GM18526 (cell line): ENCODE data around the gene OXCT1.

ENCODE experiments used
- POLR2A ChIP-seq: IDR thresholded peaks from 3 replicates; pipeline ENCODE4 v1.6.1; 2011; ENCODE audit not compliant: insufficient read length; ENCODE audit errors: extremely low read depth

The OXCT1 gene

GRCh38 chr5:41869724-41870626 lies at the start of gene OXCT1:
Gene OXCT1 (minus strand): TSS chr5:41870425. CDS start chr5:41870358, 67 bp downstream.
- peak; percentile 98 for TF ChIP-seq POLR2A

- TF ChIP-seq POLR2A = no peak
Observed at GRCh38 chr5:41918105-41918504, 47.9 kb upstream of the OXCT1 start.

- no peak for TF ChIP-seq POLR2A
Observed at GRCh38 chr5:41908374-41909079, 38.3 kb upstream of the OXCT1 start.

GRCh38 chr5:41906151-41906550 lies 35.9 kb upstream of the OXCT1 start:
- no peak for TF ChIP-seq POLR2A

DNA sequence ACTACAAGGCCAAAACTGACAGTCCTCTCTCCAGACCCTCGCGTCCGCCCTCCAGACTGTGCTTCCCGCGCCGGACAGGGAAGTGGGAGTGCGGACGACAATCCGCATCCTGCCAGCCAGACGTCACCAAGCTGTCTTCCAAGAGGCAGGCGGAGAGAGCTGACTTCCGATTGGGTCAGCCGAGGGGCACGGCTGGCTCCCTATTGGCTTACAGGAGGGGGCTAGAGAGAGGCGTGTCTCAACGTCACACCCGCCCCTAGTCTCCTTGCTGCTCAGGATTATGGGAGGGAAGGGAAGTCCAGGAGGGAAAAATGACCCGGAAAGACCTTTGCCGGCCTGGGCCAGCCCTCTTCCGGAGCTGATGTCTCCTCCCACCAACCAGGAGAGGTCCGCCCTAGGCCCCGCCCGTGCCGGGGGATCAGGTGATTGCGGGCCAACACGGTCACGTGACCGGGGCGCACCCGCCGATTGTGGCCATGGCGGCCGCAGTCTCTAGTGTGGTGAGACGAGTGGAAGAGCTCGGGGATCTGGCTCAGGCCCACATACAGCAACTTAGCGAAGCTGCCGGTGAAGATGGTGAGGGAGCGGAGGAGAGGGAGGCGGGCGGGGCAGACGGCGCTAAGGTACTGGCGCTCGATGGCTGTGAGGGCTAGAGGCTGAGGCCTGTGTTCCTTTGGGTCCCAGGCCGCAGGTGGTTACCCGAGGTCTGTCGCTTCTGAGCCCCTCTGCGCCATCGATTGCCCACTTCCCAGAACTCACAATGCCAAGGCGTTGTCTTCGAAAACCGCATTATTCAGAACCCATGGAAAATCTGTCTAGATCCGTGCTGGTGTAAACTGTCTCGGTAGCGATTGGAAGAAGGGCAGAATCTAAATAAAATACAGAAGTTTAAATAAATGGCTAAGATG lies 33.9 kb upstream of the OXCT1 start, which contains the start of gene RIMOC1:
Gene RIMOC1 (plus strand): TSS at position 453 of the 908 bp plus-strand sequence. CDS start 24 bp downstream, at position 477.
- TF ChIP-seq POLR2A = peak; percentile 77

GRCh38 chr5:41903382-41903891 lies 33.2 kb upstream of the OXCT1 start:
- TF ChIP-seq POLR2A = no peak

DNA sequence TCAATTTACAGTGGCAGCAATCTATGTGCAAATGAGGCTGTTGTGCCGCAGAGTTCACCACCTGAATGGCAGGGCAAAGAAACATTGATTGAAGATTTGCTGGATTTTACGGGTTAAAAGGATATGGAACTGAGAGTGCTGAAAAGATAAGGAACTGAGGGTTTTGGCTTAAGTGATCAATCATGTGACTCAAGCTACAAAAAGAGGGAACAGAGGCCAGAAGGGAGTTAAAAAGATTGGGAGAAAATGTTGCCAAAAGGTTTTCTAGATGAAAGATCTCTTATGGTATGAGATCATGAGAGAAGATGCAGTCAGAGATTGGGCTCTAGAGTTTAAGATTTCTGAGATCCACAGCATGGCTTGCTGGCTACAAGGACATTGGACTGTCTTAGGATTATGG lies 26.0 kb upstream of the OXCT1 start:
- TF ChIP-seq POLR2A = no peak

- no peak for TF ChIP-seq POLR2A
Observed at GRCh38 chr5:41893074-41893851, 23.0 kb upstream of the OXCT1 start.

- TF ChIP-seq POLR2A = no peak
Observed at GRCh38 chr5:41892031-41892430, 21.8 kb upstream of the OXCT1 start.

GRCh38 chr5:41891066-41891707 lies 21.0 kb upstream of the OXCT1 start:
- no peak for TF ChIP-seq POLR2A

DNA sequence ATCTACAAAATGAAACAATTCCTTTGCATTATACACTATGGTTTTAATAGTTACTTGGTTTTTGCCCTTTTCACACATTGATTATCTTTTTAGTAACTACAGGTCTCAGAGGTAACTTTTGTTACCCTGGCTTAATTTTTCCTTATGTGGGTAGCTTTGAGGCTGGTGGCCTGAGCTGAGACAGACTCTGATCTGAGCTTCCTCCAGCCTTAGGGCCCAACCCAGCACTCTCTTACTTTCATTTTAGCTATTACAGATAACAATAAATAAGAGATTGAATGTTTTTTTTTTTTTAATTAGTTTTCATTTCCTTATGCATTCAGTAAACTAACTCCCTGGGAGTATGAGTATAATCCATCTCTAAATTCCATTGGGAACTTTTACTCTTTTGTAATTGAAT lies 15.1 kb upstream of the OXCT1 start:
- no peak for TF ChIP-seq POLR2A

GRCh38 chr5:41883936-41884335 lies 13.7 kb upstream of the OXCT1 start:
- TF ChIP-seq POLR2A = no peak

DNA sequence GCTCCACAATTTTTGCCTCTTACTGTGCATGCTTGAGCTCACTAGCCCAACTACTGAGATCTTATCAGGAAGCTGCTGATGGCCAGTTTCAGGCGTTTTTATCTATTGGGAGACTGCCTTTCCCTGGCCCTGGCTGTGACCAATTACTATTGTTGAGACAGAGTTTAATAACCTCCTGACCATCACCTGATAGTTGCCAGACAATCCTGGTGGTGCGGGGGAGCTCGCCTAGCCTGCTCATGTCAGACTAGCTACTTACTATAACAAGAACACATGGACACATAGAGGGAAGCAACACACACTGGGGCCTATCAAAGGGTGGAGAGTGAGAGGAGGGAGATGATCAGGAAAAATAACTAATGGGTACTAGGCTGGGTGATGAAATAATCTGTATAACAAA lies 13.0 kb upstream of the OXCT1 start:
- no peak for TF ChIP-seq POLR2A

DNA sequence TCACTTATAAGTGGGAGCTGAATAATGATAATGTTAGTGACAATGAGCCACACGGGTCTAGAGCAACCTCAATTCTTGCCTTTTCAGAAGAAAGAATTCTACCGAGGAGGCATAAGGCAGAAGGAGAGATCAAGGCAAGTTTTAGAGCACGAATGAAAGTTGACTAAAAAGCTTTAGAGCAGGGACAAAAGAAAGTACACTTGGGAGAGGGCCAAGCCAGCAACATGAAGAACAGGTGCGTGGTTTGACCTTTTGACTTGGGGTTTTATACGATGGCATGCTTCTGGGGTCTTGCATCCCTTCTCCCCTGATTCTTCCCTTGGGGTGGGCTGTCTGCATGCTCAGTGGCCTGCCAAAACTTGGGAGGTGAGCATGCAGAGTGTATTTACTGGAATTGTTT lies 12.5 kb upstream of the OXCT1 start:
- TF ChIP-seq POLR2A = no peak
